Measurements from ENCODE around the gene ERAL1.

DNA sequence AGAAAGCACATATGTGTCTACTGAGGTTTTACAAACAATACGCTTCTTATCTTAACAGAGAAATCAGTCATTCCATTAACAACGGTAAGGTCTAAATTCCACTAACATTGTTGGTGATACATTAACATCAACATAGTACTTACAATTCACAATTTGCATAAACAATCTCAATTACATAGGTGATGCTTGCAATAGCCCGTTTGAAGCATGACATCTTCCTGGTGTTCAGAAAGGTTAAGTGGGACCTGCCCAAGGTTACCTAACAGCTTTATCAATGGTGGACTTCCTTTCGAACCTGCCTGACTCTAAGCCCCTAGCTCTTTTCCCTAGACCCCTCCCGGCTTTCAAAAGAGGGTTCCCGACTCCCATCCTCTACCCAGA lies 12.9 kb upstream of the ERAL1 start:
- TF ChIP-seq POLR2AphosphoS5 (IDR thresholded peaks at IDR 0.05; ENCODE audit: low read depth, low read length) (no peak), SIN3A (IDR thresholded peaks at IDR 0.05; ENCODE audit: borderline replicate concordance, insufficient read depth, low read length) (no peak)
